Measurements from ENCODE around the gene TSPAN18.

DNA sequence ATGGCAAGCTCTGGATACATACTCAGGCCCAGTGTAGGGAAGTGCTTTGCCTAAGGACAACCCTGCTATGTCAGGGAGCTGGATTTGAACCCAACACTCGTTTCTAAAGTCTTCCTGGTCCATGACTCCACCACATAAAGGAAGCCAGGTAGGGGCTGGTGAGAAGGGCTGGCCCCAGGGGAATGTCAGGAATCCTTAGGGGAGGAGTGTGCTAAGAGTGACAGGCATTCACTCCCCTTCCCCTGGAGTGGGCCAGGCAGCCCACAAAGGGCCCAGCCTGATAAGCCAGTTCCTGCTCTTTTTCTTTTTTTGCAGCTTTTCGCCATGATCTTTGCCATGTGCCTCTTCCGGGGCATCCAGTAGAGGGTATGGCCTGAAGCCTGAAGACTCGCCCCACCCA lies 202.1 kb downstream of the TSPAN18 start:
- TF ChIP-seq, protein P1, sequence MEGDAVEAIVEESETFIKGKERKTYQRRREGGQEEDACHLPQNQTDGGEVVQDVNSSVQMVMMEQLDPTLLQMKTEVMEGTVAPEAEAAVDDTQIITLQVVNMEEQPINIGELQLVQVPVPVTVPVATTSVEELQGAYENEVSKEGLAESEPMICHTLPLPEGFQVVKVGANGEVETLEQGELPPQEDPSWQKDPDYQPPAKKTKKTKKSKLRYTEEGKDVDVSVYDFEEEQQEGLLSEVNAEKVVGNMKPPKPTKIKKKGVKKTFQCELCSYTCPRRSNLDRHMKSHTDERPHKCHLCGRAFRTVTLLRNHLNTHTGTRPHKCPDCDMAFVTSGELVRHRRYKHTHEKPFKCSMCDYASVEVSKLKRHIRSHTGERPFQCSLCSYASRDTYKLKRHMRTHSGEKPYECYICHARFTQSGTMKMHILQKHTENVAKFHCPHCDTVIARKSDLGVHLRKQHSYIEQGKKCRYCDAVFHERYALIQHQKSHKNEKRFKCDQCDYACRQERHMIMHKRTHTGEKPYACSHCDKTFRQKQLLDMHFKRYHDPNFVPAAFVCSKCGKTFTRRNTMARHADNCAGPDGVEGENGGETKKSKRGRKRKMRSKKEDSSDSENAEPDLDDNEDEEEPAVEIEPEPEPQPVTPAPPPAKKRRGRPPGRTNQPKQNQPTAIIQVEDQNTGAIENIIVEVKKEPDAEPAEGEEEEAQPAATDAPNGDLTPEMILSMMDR (conservative IDR thresholded peaks at IDR 0.05; ENCODE audit: low read depth in 2 of 2): no peak
- TF ChIP-seq POLR2AphosphoS5 (IDR thresholded peaks at IDR 0.05; ENCODE audit: low read depth) (no peak), EZH2 (IDR thresholded peaks at IDR 0.05; ENCODE audit: low read depth, unreplicated experiment) (no peak), EZH2phosphoT487 (IDR thresholded peaks at IDR 0.05; ENCODE audit: unreplicated experiment) (no peak), CREB1 (CRISPR knock-in tag; IDR thresholded peaks at IDR 0.05; ENCODE audit: low read depth) (no peak), JUNB (IDR thresholded peaks at IDR 0.05; ENCODE audit: unreplicated experiment) (no peak)

All from GM23338 (cell line).